ENCODE measurements around the gene UST. TPM values are rescaled to one million over a fixed set of nuclear protein-coding genes. Genes with fewer than 3 reads are reported as not detected.

The UST gene
- total and polyA plus RNA-seq, 9 of the 15 experiments (the other 6 are each of a cell fraction or from before 2014, with no cell fraction given), result 0.04 to 0.10 TPM; not detected in 7

DNA sequence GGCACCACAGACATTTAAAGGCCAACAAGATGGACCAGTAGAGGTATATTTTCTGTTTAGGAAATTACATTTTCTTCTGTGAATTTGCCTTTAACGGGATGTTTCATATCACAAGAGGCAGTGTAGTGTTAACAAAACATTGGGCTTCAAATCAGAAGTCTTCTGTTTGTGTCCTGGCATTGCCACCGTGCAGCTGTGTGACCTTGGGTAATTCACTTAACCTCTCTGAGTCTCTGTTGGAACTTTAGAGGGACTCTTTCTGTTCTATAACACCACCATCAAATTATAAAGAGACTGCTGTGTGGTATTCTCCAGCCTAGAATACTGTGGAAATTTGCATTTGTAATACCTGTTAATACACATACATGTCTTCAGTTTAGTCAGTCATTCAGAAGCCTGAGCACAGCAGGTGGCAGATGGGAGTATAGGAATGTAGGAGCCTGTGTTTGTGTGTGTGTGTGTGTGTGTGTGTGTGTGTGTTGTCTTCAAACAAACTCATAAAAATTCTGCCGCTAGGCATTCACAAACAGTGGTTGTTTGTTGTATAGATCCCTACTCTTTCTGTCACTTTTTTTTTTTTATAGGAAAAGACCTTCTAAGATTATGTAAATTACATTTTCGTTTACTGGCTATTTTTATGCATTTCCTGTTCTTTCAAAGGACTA, 22.6 kb downstream of the UST start:
- Histone ChIP-seq H3K4me2 (ENCODE audit: insufficient read depth, low read length) (no peak overlapping the region), H2AFZ (ENCODE audit: low read depth, low read length) (no peak overlapping the region), H3K9me3 (replicated peaks; ENCODE audit: control insufficient read depth, insufficient read depth, low read depth, low read length) (no peaks in the 10 kb centered on the region), H3K4me3 (no peak overlapping the region), H3K36me3 (ENCODE audit: control insufficient read depth, insufficient read depth, low read length) (no peaks in the 10 kb centered on the region), H3K79me2 (ENCODE audit: control insufficient read depth, insufficient read depth, low read length) (no peaks in the 10 kb centered on the region), H3K4me1 (replicated peaks in 1 of 2; ENCODE audit: control insufficient read depth in 2 of 2, insufficient read depth in 2 of 2, low read length in 2 of 2) (no peaks in the 10 kb centered on the region), H3K9me1 (ENCODE audit: control insufficient read depth, insufficient read depth, low read length) (no peaks in the 10 kb centered on the region), H3K27me3 (ENCODE audit: control insufficient read depth in 2 of 2, insufficient read depth in 2 of 2, low read length in 2 of 2) (peaks cover 4 to 11% of the 10 kb centered on the region in 2 experiments; a peak in 1 of 5 replicates), H4K20me1 (replicated peaks; ENCODE audit: control insufficient read depth, insufficient read depth, low read length) (no peaks in the 10 kb centered on the region), H3K27ac (ENCODE audit: extremely low read depth, low read depth, low read length) (no peak overlapping the region), H3K9ac (ENCODE audit: insufficient read depth in 1 of 2, low read depth in 2 of 2, low read length in 2 of 2) (no peak overlapping the region)
- WGBS (ENCODE audit: insufficient coverage, low coverage, missing lambda C conversion rate), result 2% methylated on average over 4 of the region's 4 CpGs
- FAIRE-seq (peak; percentile 32), DNase-seq (ENCODE audit: extremely low read depth in 1 of 4, low spot score in 3 of 4) (no peak), ATAC-seq (no peak)
- CTCF ChIA-PET (ENCODE audit: low intra/inter-chr PET ratio), result no interaction called here
- intact Hi-C loops (cut with micrococcal nuclease) (no loop called here), in situ Hi-C loops (cut with MboI) (no loop called here)
- TF ChIP-seq, protein P1, sequence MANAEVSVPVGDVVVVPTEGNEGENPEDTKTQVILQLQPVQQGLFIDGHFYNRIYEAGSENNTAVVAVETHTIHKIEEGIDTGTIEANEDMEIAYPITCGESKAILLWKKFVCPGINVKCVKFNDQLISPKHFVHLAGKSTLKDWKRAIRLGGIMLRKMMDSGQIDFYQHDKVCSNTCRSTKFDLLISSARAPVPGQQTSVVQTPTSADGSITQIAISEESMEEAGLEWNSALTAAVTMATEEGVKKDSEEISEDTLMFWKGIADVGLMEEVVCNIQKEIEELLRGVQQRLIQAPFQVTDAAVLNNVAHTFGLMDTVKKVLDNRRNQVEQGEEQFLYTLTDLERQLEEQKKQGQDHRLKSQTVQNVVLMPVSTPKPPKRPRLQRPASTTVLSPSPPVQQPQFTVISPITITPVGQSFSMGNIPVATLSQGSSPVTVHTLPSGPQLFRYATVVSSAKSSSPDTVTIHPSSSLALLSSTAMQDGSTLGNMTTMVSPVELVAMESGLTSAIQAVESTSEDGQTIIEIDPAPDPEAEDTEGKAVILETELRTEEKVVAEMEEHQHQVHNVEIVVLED (CRISPR knock-in tag; IDR thresholded peaks at IDR 0.05), result no peak
- TF ChIP-seq BACH1 (tag; IDR thresholded peaks at IDR 0.05), result no peak
- TF ChIP-seq HNRNPL (IDR thresholded peaks at IDR 0.05; ENCODE audit: low read depth, low read length), result no peak
- no peak for TF ChIP-seq FUS (optimal IDR thresholded peaks at IDR 0.05; ENCODE audit: low read depth, low read length)
- peak; percentile 39 for TF ChIP-seq ZFP36 (IDR thresholded peaks at IDR 0.05; ENCODE audit: low read depth, low read length, partially characterized antibody)
- TF ChIP-seq FOXA3 (CRISPR knock-in tag; conservative IDR thresholded peaks at IDR 0.05 in 1 of 2, IDR thresholded peaks at IDR 0.05 in 1 of 2), result no peak
- peak; percentile 76 for TF ChIP-seq RBM25 (IDR thresholded peaks at IDR 0.05; ENCODE audit: low read depth, low read length, severe bottlenecking)
- TF ChIP-seq, protein P2, sequence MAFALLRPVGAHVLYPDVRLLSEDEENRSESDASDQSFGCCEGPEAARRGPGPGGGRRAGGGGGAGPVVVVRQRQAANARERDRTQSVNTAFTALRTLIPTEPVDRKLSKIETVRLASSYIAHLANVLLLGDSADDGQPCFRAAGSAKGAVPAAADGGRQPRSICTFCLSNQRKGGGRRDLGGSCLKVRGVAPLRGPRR (CRISPR knock-in tag; IDR thresholded peaks at IDR 0.05), result no peak
- no TSS peak for BruUV-seq (replicated peaks)
- POLR2A ChIA-PET, result no interaction called here
